ENCODE data around the gene SSBP2. TPM values are rescaled to one million over a fixed set of nuclear protein-coding genes. Genes with fewer than 3 reads are reported as not detected.

Gene SSBP2
- total RNA-seq, 4 donors from 2014 or later: 48.6 to 80.4 (median 71.9) TPM

- TF ChIP-seq, protein P1, sequence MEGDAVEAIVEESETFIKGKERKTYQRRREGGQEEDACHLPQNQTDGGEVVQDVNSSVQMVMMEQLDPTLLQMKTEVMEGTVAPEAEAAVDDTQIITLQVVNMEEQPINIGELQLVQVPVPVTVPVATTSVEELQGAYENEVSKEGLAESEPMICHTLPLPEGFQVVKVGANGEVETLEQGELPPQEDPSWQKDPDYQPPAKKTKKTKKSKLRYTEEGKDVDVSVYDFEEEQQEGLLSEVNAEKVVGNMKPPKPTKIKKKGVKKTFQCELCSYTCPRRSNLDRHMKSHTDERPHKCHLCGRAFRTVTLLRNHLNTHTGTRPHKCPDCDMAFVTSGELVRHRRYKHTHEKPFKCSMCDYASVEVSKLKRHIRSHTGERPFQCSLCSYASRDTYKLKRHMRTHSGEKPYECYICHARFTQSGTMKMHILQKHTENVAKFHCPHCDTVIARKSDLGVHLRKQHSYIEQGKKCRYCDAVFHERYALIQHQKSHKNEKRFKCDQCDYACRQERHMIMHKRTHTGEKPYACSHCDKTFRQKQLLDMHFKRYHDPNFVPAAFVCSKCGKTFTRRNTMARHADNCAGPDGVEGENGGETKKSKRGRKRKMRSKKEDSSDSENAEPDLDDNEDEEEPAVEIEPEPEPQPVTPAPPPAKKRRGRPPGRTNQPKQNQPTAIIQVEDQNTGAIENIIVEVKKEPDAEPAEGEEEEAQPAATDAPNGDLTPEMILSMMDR (IDR thresholded peaks at IDR 0.05; ENCODE audit: low read depth): no peak
Measured at GRCh38 chr5:81761270-81761669, 10.4 kb upstream of the SSBP2 start.

GRCh38 chr5:81760521-81760920, 9.6 kb upstream of the SSBP2 start:
- TF ChIP-seq, protein P1 (IDR thresholded peaks at IDR 0.05; ENCODE audit: low read depth): no peak

- TF ChIP-seq, protein P1 (IDR thresholded peaks at IDR 0.05; ENCODE audit: low read depth): no peak
Measured at GRCh38 chr5:81759632-81760005, 8.7 kb upstream of the SSBP2 start.

DNA sequence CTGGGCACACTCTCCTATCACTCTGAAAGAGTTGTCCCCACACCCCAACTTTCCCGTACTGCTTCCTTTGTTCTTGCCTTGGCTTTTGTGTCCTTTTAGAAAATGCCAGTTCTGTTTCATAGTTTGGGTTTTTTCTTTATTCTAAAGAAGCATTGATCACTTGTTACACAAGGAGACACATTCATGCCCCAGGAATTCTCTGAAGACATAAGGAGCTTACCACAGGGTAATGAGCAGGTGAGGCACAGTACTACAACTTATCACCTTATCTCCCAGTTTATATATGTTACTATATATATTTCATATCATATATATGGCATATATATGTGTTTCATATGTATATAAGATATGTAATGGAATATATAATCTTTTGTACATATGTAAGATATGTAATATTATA, 6.5 kb upstream of the SSBP2 start:
- TF ChIP-seq, protein P1 (IDR thresholded peaks at IDR 0.05; ENCODE audit: low read depth): no peak

- TF ChIP-seq, protein P1 (IDR thresholded peaks at IDR 0.05; ENCODE audit: low read depth): no peak
Measured at GRCh38 chr5:81756016-81756415, 5.1 kb upstream of the SSBP2 start.

DNA sequence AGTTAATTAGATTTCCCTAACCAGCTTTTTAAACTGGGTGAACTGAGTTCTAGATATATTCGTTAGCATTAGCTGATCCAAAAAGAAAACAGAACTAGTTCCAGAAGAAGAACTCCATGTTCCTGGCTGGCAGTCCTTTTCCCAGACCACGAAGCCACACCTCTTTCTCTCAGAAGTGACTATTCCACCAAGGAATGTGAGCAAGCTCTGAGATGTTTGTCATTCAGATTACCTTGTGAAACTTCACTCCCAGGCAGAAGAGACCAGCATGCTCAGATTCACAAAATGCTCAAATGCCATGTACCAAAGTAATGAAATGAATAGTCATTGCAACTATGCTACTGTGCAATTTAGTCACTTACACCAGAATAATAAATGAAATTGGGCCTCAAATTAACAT, 4.4 kb upstream of the SSBP2 start:
- TF ChIP-seq, protein P1 (IDR thresholded peaks at IDR 0.05; ENCODE audit: low read depth): no peak

DNA sequence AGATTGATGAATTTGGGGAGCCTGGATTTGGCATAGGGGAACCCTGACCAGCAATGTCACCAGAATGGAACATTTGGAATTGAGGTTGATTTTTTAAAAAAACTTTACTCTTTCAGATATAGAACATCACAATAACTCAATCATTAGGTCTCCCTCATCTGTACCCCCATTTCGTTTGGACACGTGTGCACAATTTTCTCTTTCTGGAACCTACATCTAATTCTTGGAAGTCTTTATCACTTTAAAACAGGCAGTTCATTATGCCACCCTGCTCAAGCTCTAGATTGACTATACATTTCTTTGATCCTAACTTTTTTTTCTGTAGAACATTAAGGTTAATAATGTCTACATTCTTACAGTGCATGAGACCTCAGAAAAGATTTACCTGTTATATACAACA, 3.7 kb upstream of the SSBP2 start:
- TF ChIP-seq, protein P1 (IDR thresholded peaks at IDR 0.05; ENCODE audit: low read depth): no peak

Data from subcutaneous adipose tissue (tissue), 4 donors.